Transverse colon (tissue), 4 donors: ENCODE measurements around the gene IFI27.

Experiments used
- CTCF ChIP-seq, 5 experiments: fragments of 200-600 bp in 3 of 5; fragments of 450-650 bp in 2 of 5; sonication (generic) in 3 of 5; IDR thresholded peaks; 1 replicate in 2 of 5; 2 replicates in 3 of 5; pipeline ENCODE4 v1.5.1; 2016 to 2017; ENCODE audit warnings: antibody characterized with exemption in 5 of 5, inconsistent platforms in 3 of 5, mild to moderate bottlenecking in 2 of 5, moderate library complexity in 1 of 5
- POLR2A ChIP-seq: fragments of 450-650 bp; IDR thresholded peaks from one replicate; pipeline ENCODE4 v1.6.1; 2016; ENCODE audit warnings: antibody characterized with exemption, mild to moderate bottlenecking, moderate library complexity
- POLR2AphosphoS5 ChIP-seq, 3 donors: sonication (generic); formaldehyde crosslinking; IDR thresholded peaks; one replicate each; pipeline ENCODE4 v1.6.1; 2016; ENCODE audit warnings: antibody characterized with exemption in 3 of 3

- TF ChIP-seq CTCF (IDR thresholded peaks at IDR 0.05) (no peak), POLR2A (no peak), POLR2AphosphoS5 (IDR thresholded peaks at IDR 0.05) (no peak)
Measured at GRCh38 chr14:94139421-94139820, 28.9 kb downstream of the IFI27 start.
